Ishikawa (cell line): ENCODE measurements around the gene TAOK3.

Experiments
- CEBPB ChIP-seq: IDR thresholded peaks from 2 replicates; pipeline ENCODE4 v1.6.1; 2012
- EGR1 ChIP-seq: IDR thresholded peaks from 2 replicates; pipeline ENCODE4 v1.6.1; 2012
- EP300 ChIP-seq: IDR thresholded peaks from 2 replicates; pipeline ENCODE4 v1.6.1; 2012; ENCODE audit warnings: borderline replicate concordance
- FOXM1 ChIP-seq: IDR thresholded peaks from 2 replicates; pipeline ENCODE4 v1.6.1; 2012; ENCODE audit warnings: low read depth, borderline replicate concordance
- NFIC ChIP-seq: IDR thresholded peaks from 2 replicates; pipeline ENCODE4 v1.6.1; 2012
- RAD21 ChIP-seq: IDR thresholded peaks from 2 replicates; pipeline ENCODE4 v1.6.1; 2012; ENCODE audit warnings: low read depth
- TAF1 ChIP-seq: IDR thresholded peaks from 2 replicates; pipeline ENCODE4 v1.6.1; 2012; ENCODE audit warnings: low read depth, mild to moderate bottlenecking
- TEAD4 ChIP-seq: IDR thresholded peaks from 2 replicates; pipeline ENCODE4 v1.6.1; 2012
- YY1 ChIP-seq: IDR thresholded peaks from 2 replicates; pipeline ENCODE4 v1.6.1; 2012; ENCODE audit warnings: low read depth
- TF ChIP-seq, protein P1 (sequence below): IDR thresholded peaks from 2 replicates; pipeline ENCODE4 v1.6.1; 2012
- TF ChIP-seq, protein P2 (sequence below): IDR thresholded peaks from 2 replicates; pipeline ENCODE4 v1.6.1; 2012
- TF ChIP-seq, protein P3 (sequence below): IDR thresholded peaks from 2 replicates; pipeline ENCODE4 v1.6.1; 2012; ENCODE audit warnings: low read depth, mild to moderate bottlenecking

DNA sequence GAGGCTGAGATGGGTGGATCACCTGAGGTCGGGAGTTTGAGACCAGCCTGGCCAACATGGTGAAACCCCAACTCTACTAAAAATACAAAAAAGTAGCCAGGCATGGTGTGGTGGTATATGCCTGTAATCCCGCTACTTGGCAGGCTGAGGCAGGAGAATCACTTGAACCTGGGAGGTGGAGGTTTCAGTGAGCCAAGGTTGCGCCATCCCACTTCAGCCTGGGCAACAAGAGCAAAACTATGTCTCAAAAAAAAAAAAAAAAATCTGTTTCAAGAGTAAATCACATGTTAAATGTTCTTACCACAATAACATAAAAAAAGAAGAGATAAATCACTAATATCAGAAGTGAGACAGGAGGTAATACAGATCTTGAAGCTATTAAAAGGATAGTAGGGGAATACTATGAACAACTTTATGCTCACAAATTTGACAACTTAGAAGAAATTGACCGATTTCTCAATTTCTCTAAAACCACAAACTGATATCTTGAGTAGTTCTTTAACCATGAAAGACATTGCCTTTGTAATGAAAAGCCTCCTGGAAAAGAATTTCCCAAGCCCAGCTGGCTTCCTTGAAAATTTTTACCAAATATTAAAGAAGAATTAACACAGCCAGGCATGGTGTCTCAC is 37.7 kb downstream of the TAOK3 start:
- TF ChIP-seq YY1: no peak
- TF ChIP-seq, protein P1, sequence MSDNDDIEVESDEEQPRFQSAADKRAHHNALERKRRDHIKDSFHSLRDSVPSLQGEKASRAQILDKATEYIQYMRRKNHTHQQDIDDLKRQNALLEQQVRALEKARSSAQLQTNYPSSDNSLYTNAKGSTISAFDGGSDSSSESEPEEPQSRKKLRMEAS: no peak
- TF ChIP-seq EP300: no peak
- no peak for TF ChIP-seq NFIC
- TF ChIP-seq, protein P2, sequence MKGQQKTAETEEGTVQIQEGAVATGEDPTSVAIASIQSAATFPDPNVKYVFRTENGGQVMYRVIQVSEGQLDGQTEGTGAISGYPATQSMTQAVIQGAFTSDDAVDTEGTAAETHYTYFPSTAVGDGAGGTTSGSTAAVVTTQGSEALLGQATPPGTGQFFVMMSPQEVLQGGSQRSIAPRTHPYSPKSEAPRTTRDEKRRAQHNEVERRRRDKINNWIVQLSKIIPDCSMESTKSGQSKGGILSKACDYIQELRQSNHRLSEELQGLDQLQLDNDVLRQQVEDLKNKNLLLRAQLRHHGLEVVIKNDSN: no peak
- TF ChIP-seq, protein P3, sequence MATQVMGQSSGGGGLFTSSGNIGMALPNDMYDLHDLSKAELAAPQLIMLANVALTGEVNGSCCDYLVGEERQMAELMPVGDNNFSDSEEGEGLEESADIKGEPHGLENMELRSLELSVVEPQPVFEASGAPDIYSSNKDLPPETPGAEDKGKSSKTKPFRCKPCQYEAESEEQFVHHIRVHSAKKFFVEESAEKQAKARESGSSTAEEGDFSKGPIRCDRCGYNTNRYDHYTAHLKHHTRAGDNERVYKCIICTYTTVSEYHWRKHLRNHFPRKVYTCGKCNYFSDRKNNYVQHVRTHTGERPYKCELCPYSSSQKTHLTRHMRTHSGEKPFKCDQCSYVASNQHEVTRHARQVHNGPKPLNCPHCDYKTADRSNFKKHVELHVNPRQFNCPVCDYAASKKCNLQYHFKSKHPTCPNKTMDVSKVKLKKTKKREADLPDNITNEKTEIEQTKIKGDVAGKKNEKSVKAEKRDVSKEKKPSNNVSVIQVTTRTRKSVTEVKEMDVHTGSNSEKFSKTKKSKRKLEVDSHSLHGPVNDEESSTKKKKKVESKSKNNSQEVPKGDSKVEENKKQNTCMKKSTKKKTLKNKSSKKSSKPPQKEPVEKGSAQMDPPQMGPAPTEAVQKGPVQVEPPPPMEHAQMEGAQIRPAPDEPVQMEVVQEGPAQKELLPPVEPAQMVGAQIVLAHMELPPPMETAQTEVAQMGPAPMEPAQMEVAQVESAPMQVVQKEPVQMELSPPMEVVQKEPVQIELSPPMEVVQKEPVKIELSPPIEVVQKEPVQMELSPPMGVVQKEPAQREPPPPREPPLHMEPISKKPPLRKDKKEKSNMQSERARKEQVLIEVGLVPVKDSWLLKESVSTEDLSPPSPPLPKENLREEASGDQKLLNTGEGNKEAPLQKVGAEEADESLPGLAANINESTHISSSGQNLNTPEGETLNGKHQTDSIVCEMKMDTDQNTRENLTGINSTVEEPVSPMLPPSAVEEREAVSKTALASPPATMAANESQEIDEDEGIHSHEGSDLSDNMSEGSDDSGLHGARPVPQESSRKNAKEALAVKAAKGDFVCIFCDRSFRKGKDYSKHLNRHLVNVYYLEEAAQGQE: no peak
- TF ChIP-seq TEAD4: no peak
- TF ChIP-seq TAF1: no peak
- TF ChIP-seq CEBPB: no peak
- no peak for TF ChIP-seq RAD21
- no peak for TF ChIP-seq FOXM1
- no peak for TF ChIP-seq EGR1
